K562 (cell line): ENCODE data around the gene TIMP2. TPM values are rescaled to one million over a fixed set of nuclear protein-coding genes. Genes with fewer than 3 reads are reported as not detected.

Experiments used
- ATAC-seq: fragments of 200-7000 bp; cut with Tn5 transposase; 3 replicates; pipeline ENCODE4 v1.9.1; 2020; ENCODE audit warnings: moderate library complexity
- BruUV-seq: library from RNA; stranded (reverse); fragments of 400-500 nt; replicated peaks from 2 replicates; lab custom pipeline; 2021; lab: Mats Ljungman, UMichigan
- CTCF ChIA-PET: fragments of 300-600 bp; formaldehyde crosslinking; extraction: SDS; loops from one replicate; lab custom pipeline; 2021; ENCODE audit warnings: low intra/inter-chr PET ratio; lab: Yijun Ruan, JAX
- POLR2A ChIA-PET: fragments of 300-600, 350-650 bp; sonication (Branson Sonifier 250); formaldehyde crosslinking; extraction: SDS; loops from one replicate; lab custom pipeline; 2021; ENCODE audit warnings: antibody characterized with exemption, inconsistent platforms; lab: Yijun Ruan, JAX
- DNase-seq, 4 experiments: peaks; one replicate each; pipeline versions ENCODE4 v3.0.0 to v3.0.0-alpha.2; 2011 to 2018; ENCODE audit warnings: low spot score in 3 of 4, mixed read lengths in 3 of 4; ENCODE audit errors: extremely low read depth in 1 of 4
- FAIRE-seq: peaks from 2 replicates; lab custom pipeline; 2011; peaks lifted over from hg19 to GRCh38; lab: Jason Lieb, UNC
- H2AFZ ChIP-seq: 2 replicates; pipeline ENCODE4 v1.6.0; 2011; ENCODE audit warnings: low read depth, low read length, control low read depth, inconsistent platforms
- H3K27ac ChIP-seq: fragments of 200-600 bp; 3 replicates; pipeline ENCODE4 v1.8.0; 2011; ENCODE audit warnings: low read depth, mild to moderate bottlenecking, control low read depth, inconsistent platforms, low read length, moderate library complexity, mixed read lengths; ENCODE audit errors: extremely low read depth
- H3K27me3 ChIP-seq, 2 experiments: fragments of 300-600 bp in 1 of 2; 2 replicates in 1 of 2; 3 replicates in 1 of 2; pipeline versions ENCODE4 v1.6.0 to v1.8.0; 2011; ENCODE audit warnings: inconsistent platforms in 2 of 2, low read length in 2 of 2, mild to moderate bottlenecking in 1 of 2, mixed read lengths in 1 of 2, moderate library complexity in 1 of 2; ENCODE audit not compliant: control insufficient read depth in 2 of 2, insufficient read depth in 2 of 2
- H3K36me3 ChIP-seq: fragments of 300-600 bp; 3 replicates; pipeline ENCODE4 v1.8.0; 2011; ENCODE audit warnings: mild to moderate bottlenecking, low read length, inconsistent platforms; ENCODE audit not compliant: control insufficient read depth, insufficient read depth
- H3K4me1 ChIP-seq, 2 experiments: fragments of 200-600 bp in 1 of 2; replicated peaks in 1 of 2; 2 replicates in 1 of 2; 3 replicates in 1 of 2; pipeline versions ENCODE4 v1.5.1 to v1.8.0; 2011; ENCODE audit warnings: inconsistent platforms in 2 of 2, low read length in 2 of 2, mild to moderate bottlenecking in 1 of 2, mixed read lengths in 1 of 2, moderate library complexity in 1 of 2; ENCODE audit not compliant: control insufficient read depth in 2 of 2, insufficient read depth in 2 of 2
- H3K4me2 ChIP-seq: 2 replicates; pipeline ENCODE4 v1.6.1; 2011; ENCODE audit warnings: low read length, control low read depth, inconsistent platforms, mixed read lengths; ENCODE audit not compliant: insufficient read depth
- H3K4me3 ChIP-seq: fragments of 200-600 bp; sonication (generic), shearing (Covaris generic); 2 replicates; pipeline ENCODE4 v1.5.1; 2016; ENCODE audit warnings: control low read depth, inconsistent platforms
- H3K79me2 ChIP-seq: fragments of 200-600 bp; 3 replicates; pipeline ENCODE4 v1.8.0; 2011; ENCODE audit warnings: low read length, inconsistent platforms; ENCODE audit not compliant: control insufficient read depth, insufficient read depth
- H3K9ac ChIP-seq, 2 experiments: 2 replicates each; pipeline versions ENCODE4 v1.6.0 to v1.6.1; 2011; ENCODE audit warnings: low read depth in 2 of 2, low read length in 2 of 2, control low read depth in 1 of 2, inconsistent platforms in 1 of 2, mild to moderate bottlenecking in 1 of 2, mixed read lengths in 1 of 2; ENCODE audit not compliant: insufficient read depth in 1 of 2
- H3K9me1 ChIP-seq: one replicate; pipeline ENCODE4 v1.6.0; 2011; ENCODE audit warnings: inconsistent platforms, mild to moderate bottlenecking, low read length, moderate library complexity; ENCODE audit not compliant: control insufficient read depth, insufficient read depth
- H3K9me3 ChIP-seq: replicated peaks from 2 replicates; pipeline ENCODE4 v1.5.1; 2011; ENCODE audit warnings: low read depth, low read length, inconsistent platforms; ENCODE audit not compliant: control insufficient read depth, insufficient read depth
- H4K20me1 ChIP-seq: replicated peaks from 2 replicates; pipeline ENCODE4 v1.6.1; 2011; ENCODE audit warnings: low read length, inconsistent platforms, mixed read lengths; ENCODE audit not compliant: control insufficient read depth, insufficient read depth
- ERF ChIP-seq: fragments of 450-650 bp; formaldehyde crosslinking; IDR thresholded peaks from 2 replicates; pipeline ENCODE4 v1.4.0; 2020; ENCODE audit warnings: mild to moderate bottlenecking, mixed read lengths
- HCFC1 ChIP-seq: IDR thresholded peaks from 2 replicates; pipeline ENCODE4 v1.6.1; 2012; ENCODE audit warnings: low read depth, low read length, improper control_type of control experiment
- IRF2 ChIP-seq: sonication (generic); formaldehyde crosslinking; IDR thresholded peaks from 2 replicates; pipeline ENCODE4 v1.8.1; 2022; ENCODE audit warnings: mild to moderate bottlenecking, missing genetic modification reagents
- MITF ChIP-seq: IDR thresholded peaks from 2 replicates; pipeline ENCODE4 v1.6.1; 2014; ENCODE audit warnings: antibody characterized with exemption
- NFIC ChIP-seq: fragments of 450-650 bp; IDR thresholded peaks from 2 replicates; pipeline ENCODE4 v1.6.1; 2017; ENCODE audit warnings: mild to moderate bottlenecking, inconsistent platforms
- POLR2B ChIP-seq: fragments of 450-650 bp; IDR thresholded peaks from 2 replicates; pipeline ENCODE4 v1.6.1; 2018; ENCODE audit warnings: low read depth; ENCODE audit not compliant: partially characterized antibody
- PTTG1 ChIP-seq: fragments of 450-650 bp; IDR thresholded peaks from 2 replicates; pipeline ENCODE4 v1.6.1; 2016; ENCODE audit warnings: low read depth, mild to moderate bottlenecking, missing genetic modification characterization, missing compliant biosample characterization
- STAT6 ChIP-seq: sonication (generic); formaldehyde crosslinking; IDR thresholded peaks from 2 replicates; pipeline ENCODE4 v1.8.1; 2023; ENCODE audit warnings: mild to moderate bottlenecking, missing genetic modification reagents
- TRIM24 ChIP-seq, 2 experiments: fragments of 450-650 bp; IDR thresholded peaks; 2 replicates each; pipeline ENCODE4 v1.6.1; 2016
- YY1 ChIP-seq, 3 experiments: IDR thresholded peaks; 2 replicates each; pipeline ENCODE4 v1.6.1; 2011; ENCODE audit warnings: low read length in 2 of 3, mild to moderate bottlenecking in 2 of 3, moderate library complexity in 2 of 3, borderline replicate concordance in 1 of 3, control low read depth in 1 of 3, low read depth in 1 of 3; ENCODE audit not compliant: insufficient read depth in 3 of 3, insufficient replicate concordance in 2 of 3, control insufficient read depth in 1 of 3, insufficient read length in 1 of 3; ENCODE audit errors: extremely low read depth in 1 of 3
- ZBTB26 ChIP-seq: fragments of 450-650 bp; formaldehyde crosslinking; IDR thresholded peaks from 2 replicates; pipeline ENCODE4 v1.4.0; 2022; ENCODE audit warnings: missing genetic modification characterization
- ZKSCAN3 ChIP-seq: fragments of 250-450 bp; sonication (Bioruptor Pico); IDR thresholded peaks from 2 replicates; pipeline ENCODE4 v1.4.0; 2020
- ZNF165 ChIP-seq: fragments of 250-450 bp; sonication (Bioruptor Pico); IDR thresholded peaks from 2 replicates; pipeline ENCODE4 v1.4.0; 2020; ENCODE audit warnings: borderline replicate concordance
- ZNF175 ChIP-seq: fragments of 200-800 bp; sonication (Bioruptor generic); IDR thresholded peaks from 2 replicates; pipeline ENCODE4 v1.6.1; 2016; ENCODE audit warnings: low read depth, mild to moderate bottlenecking, missing genetic modification characterization, missing compliant biosample characterization
- ZNF23 ChIP-seq: fragments of 250-450 bp; sonication (Bioruptor Pico); IDR thresholded peaks from 2 replicates; pipeline ENCODE4 v1.4.0; 2020; ENCODE audit warnings: mild to moderate bottlenecking
- WGBS: fragments of 100-300 bp; shearing (Covaris generic); methylation state at CpG from one replicate; pipeline ENCODE4 v1.1.6; 2016; ENCODE audit warnings: low coverage, mixed read lengths; ENCODE audit not compliant: insufficient coverage; ENCODE audit errors: missing lambda C conversion rate; 5-methylcytosine and 5-hydroxymethylcytosine counted together
- in situ Hi-C: fragments of 300-500 bp; cut with MboI; formaldehyde crosslinking; loops from 4 replicates; pipeline ENCODE4 v1.15.0; 2018; ENCODE audit warnings: inconsistent platforms, mixed read lengths
- intact Hi-C: fragments of 100-400 bp; cut with micrococcal nuclease; formaldehyde crosslinking; loops from 2 replicates; pipeline ENCODE4 v1.14.2; 2022
- polyA plus RNA-seq, 8 experiments: library from polyadenylated mRNA; depleted of rRNA in 4 of 8; stranded (reverse) in 5 of 8; unstranded in 3 of 8; fragments of >200 nt; fragmentation: Nextera tagmentation in 2 of 8; fragmentation: Illumina TruSeq in 1 of 8; extraction: Ambion mirVana in 2 of 8; extraction: Trizol in 1 of 8; gene quantifications; 2 replicates each; pipeline versions ENCODE4 v1.2.1 to v1.2.3, GENCODE V29; 2011 to 2014; ENCODE audit warnings: inconsistent platforms in 1 of 8, missing spikeins in 1 of 8
- total RNA-seq, 7 experiments: library from RNA; depleted of rRNA in 6 of 7; stranded (reverse); fragments of >200 nt in 6 of 7; fragmentation: Illumina TruSeq in 2 of 7; extraction: Trizol in 2 of 7; gene quantifications; 2 replicates each; pipeline versions ENCODE4 v1.2.1 to v1.2.3, GENCODE V29; 2011 to 2021; ENCODE audit warnings: low replicate concordance in 1 of 7

TIMP2 gene
- total and polyA plus RNA-seq, 9 of the 15 experiments (the other 6 are each of a cell fraction or from before 2014, with no cell fraction given): 0.55 TPM; not detected in 8

- Histone ChIP-seq H3K9me3 (no peaks in the 10 kb centered on the region), H3K4me2 (no peak overlapping the region), H4K20me1 (no peaks in the 10 kb centered on the region), H3K9me1 (no peaks in the 10 kb centered on the region), H3K4me3 (no peak overlapping the region), H3K9ac (no peak overlapping the region), H3K36me3 (no peaks in the 10 kb centered on the region), H3K79me2 (no peaks in the 10 kb centered on the region), H3K27me3 (no peaks in the 10 kb centered on the region), H2AFZ (no peak overlapping the region), H3K4me1 (peaks cover 9 to 12% of the 10 kb centered on the region in 2 experiments; a peak in 4 of 5 replicates)
- FAIRE-seq: no peak
- 47% methylated on average over 5 of the region's 5 CpGs for WGBS
- no TSS peak for BruUV-seq
- in situ Hi-C loops (no loop called here), intact Hi-C loops (no loop called here)
- ATAC-seq: no peak
- DNase-seq: no peak
- CTCF ChIA-PET: no interaction called here
- POLR2A ChIA-PET: interaction anchor here (1.6 kb wide), 1 partner anchor 13 kb away, joined by 5 read pairs; no protein-coding TSS in a partner anchor
- TF ChIP-seq IRF2 (CRISPR knock-in tag) (no peak), TRIM24 (IDR thresholded peaks at IDR 0.05) (no peak), ZNF175 (CRISPR knock-in tag) (no peak), HCFC1 (no peak), MITF (no peak), ERF (CRISPR knock-in tag) (no peak), ZNF165 (CRISPR knock-in tag) (no peak), ZBTB26 (CRISPR knock-in tag) (no peak), PTTG1 (tag) (no peak), NFIC (no peak), STAT6 (CRISPR knock-in tag) (no peak), YY1 (IDR thresholded peaks at IDR 0.05; ENCODE audit: borderline replicate concordance in 1 of 3, control insufficient read depth in 1 of 3, extremely low read depth in 1 of 3, insufficient read depth in 3 of 3, insufficient read length in 1 of 3, insufficient replicate concordance in 2 of 3, low read depth in 1 of 3, low read length in 2 of 3) (no peak), ZNF23 (CRISPR knock-in tag) (no peak), ZKSCAN3 (CRISPR knock-in tag) (no peak), POLR2B (no peak)
- TF ChIP-seq, all 486 proteins: peak for 0
- H3K27ac ChIP-seq: no peak overlapping the region
These were observed 76.2 kb downstream of the TIMP2 start for GRCh38 chr17:78849026-78849425.
